DOHH2 (cell line): ENCODE results near the gene RPP21.
"Not testable (repeated sequence)": the region's sequence is repeated elsewhere in the genome, so short reads cannot be mapped to it uniquely, and the experiment has no call there.

Source experiments
- H3F3A ChIP-seq: fragments of 200-600 bp; sonication (generic), shearing (Covaris generic); 2 replicates; pipeline ENCODE4 v1.6.0; 2016; ENCODE audit warnings: antibody characterized with exemption, mild to moderate bottlenecking; ENCODE audit not compliant: control insufficient read depth, insufficient read depth
- H3K27ac ChIP-seq: fragments of 200-600 bp; sonication (generic); 2 replicates; pipeline ENCODE4 v1.5.1; 2014; ENCODE audit warnings: low read depth, mild to moderate bottlenecking, low read length, moderate library complexity
- H3K27me3 ChIP-seq: fragments of 200-600 bp; sonication (generic); 2 replicates; pipeline ENCODE4 v1.6.1; 2014; ENCODE audit warnings: mild to moderate bottlenecking, low read length, mixed read lengths; ENCODE audit not compliant: control insufficient read depth
- H3K36me3 ChIP-seq: fragments of 200-600 bp; sonication (generic); 2 replicates; pipeline ENCODE4 v1.6.1; 2014; ENCODE audit warnings: mild to moderate bottlenecking, low read length, moderate library complexity, mixed read lengths; ENCODE audit not compliant: control insufficient read depth
- H3K4me1 ChIP-seq: fragments of 200-600 bp; sonication (generic); 2 replicates; pipeline ENCODE4 v1.6.1; 2014; ENCODE audit warnings: mild to moderate bottlenecking, low read length, mixed read lengths; ENCODE audit not compliant: control insufficient read depth
- H3K4me2 ChIP-seq: fragments of 200-600 bp; sonication (generic); 2 replicates; pipeline ENCODE4 v1.6.0; 2014; ENCODE audit warnings: mild to moderate bottlenecking, low read length, moderate library complexity
- H3K4me3 ChIP-seq: fragments of 200-600 bp; sonication (generic); 2 replicates; pipeline ENCODE4 v1.5.1; 2014; ENCODE audit warnings: mild to moderate bottlenecking, low read length, mixed read lengths
- H3K79me2 ChIP-seq: fragments of 200-600 bp; sonication (generic); 2 replicates; pipeline ENCODE4 v1.6.1; 2014; ENCODE audit warnings: mild to moderate bottlenecking, low read length, mixed read lengths; ENCODE audit not compliant: control insufficient read depth
- H3K9me2 ChIP-seq: fragments of 200-600 bp; sonication (generic); replicated peaks from 2 replicates; pipeline ENCODE4 v1.6.1; 2014; ENCODE audit warnings: mild to moderate bottlenecking, low read length, mixed read lengths; ENCODE audit not compliant: control insufficient read depth
- H3K9me3 ChIP-seq: fragments of 200-600 bp; sonication (generic); 2 replicates; pipeline ENCODE4 v1.6.1; 2014; ENCODE audit warnings: antibody characterized with exemption, low read length, mixed read lengths; ENCODE audit not compliant: control insufficient read depth, insufficient read depth
- H4K20me1 ChIP-seq: fragments of 200-600 bp; sonication (generic); 2 replicates; pipeline ENCODE4 v1.6.0; 2014; ENCODE audit warnings: low read depth, mild to moderate bottlenecking, antibody characterized with exemption, low read length, moderate library complexity; ENCODE audit not compliant: control insufficient read depth, insufficient read depth
- CTCF ChIP-seq: fragments of 200-600 bp; sonication (generic); IDR thresholded peaks from one replicate; pipeline ENCODE4 v1.5.1; 2014; ENCODE audit warnings: antibody characterized with exemption, mild to moderate bottlenecking, low read depth, low read length; ENCODE audit not compliant: poor library complexity, severe bottlenecking
- EZH2phosphoT487 ChIP-seq: fragments of 200-600 bp; sonication (generic); IDR thresholded peaks from 2 replicates; pipeline ENCODE4 v1.6.1; 2017; ENCODE audit warnings: borderline replicate concordance, mild to moderate bottlenecking, antibody characterized with exemption, low read length, moderate library complexity, mixed read lengths

Gene RPP21

GRCh38 chr6:30364591-30364990, 19.6 kb downstream of the RPP21 start:
- Histone ChIP-seq H3K27me3 (peaks cover 57% of the 10 kb centered on the region), H3K4me3 (no peak overlapping the region), H3K9me3 (no peaks in the 10 kb centered on the region), H3K4me1 (no peaks in the 10 kb centered on the region), H3K27ac (no peak overlapping the region), H3K79me2 (no peaks in the 10 kb centered on the region), H3K9me2 (no peaks in the 10 kb centered on the region), H3K36me3 (no peaks in the 10 kb centered on the region), H4K20me1 (no peaks in the 10 kb centered on the region), H3F3A (no peaks in the 10 kb centered on the region), H3K4me2 (no peak overlapping the region)
- TF ChIP-seq EZH2phosphoT487 = no peak
- peak; percentile 17 for TF ChIP-seq CTCF

GRCh38 chr6:30369280-30369679, 24.3 kb downstream of the RPP21 start:
- not testable (repeated sequence) for H3K9me2 ChIP-seq, H3K4me3 ChIP-seq, H3K36me3 ChIP-seq, H3K27ac ChIP-seq, H3F3A ChIP-seq, H3K4me2 ChIP-seq, H4K20me1 ChIP-seq, H3K9me3 ChIP-seq, H3K79me2 ChIP-seq, H3K4me1 ChIP-seq
- peaks cover 25% of the 10 kb centered on the region for H3K27me3 ChIP-seq

- Histone ChIP-seq H3K9me3 (no peaks in the 10 kb centered on the region), H3K4me2 (no peak overlapping the region), H3F3A (no peaks in the 10 kb centered on the region), H3K4me3 (no peak overlapping the region), H3K4me1 (no peaks in the 10 kb centered on the region), H3K79me2 (no peaks in the 10 kb centered on the region), H3K27ac (no peak overlapping the region), H3K36me3 (no peaks in the 10 kb centered on the region), H3K27me3 (peaks cover 29% of the 10 kb centered on the region), H3K9me2 (no peaks in the 10 kb centered on the region), H4K20me1 (no peaks in the 10 kb centered on the region)
- no peak for TF ChIP-seq CTCF
- TF ChIP-seq EZH2phosphoT487 = no peak
Measured at GRCh38 chr6:30378290-30378937, 33.5 kb downstream of the RPP21 start.

GRCh38 chr6:30380464-30380863, 35.5 kb downstream of the RPP21 start:
- TF ChIP-seq CTCF (no peak), EZH2phosphoT487 (no peak)
- H3K9me3 ChIP-seq = no peaks in the 10 kb centered on the region

More at GRCh38 chr6:30380464-30380863, 35.5 kb downstream of the RPP21 start:
- no peaks in the 10 kb centered on the region for H3F3A ChIP-seq
- peaks cover 27% of the 10 kb centered on the region for H3K27me3 ChIP-seq
- no peak overlapping the region for H3K4me2 ChIP-seq
- H3K4me1 ChIP-seq = no peaks in the 10 kb centered on the region
- no peaks in the 10 kb centered on the region for H3K36me3 ChIP-seq
- no peak overlapping the region for H3K27ac ChIP-seq
- H4K20me1 ChIP-seq = no peaks in the 10 kb centered on the region
- H3K79me2 ChIP-seq = no peaks in the 10 kb centered on the region
- no peak overlapping the region for H3K4me3 ChIP-seq
- no peaks in the 10 kb centered on the region for H3K9me2 ChIP-seq
